Stimulated activated CD4-positive, alpha-beta T cell treated with anti-CD3 and anti-CD28 coated beads, Interleukin-1b, Interleukin-23, amount 100 ng/mL, for 48 hours (primary cell): ENCODE results near the gene GNAT2.
A peak's percentile ranks its signal among the peaks of the same experiment; 100 is the strongest.
"Not testable (repeated sequence)": the region's sequence is repeated elsewhere in the genome, so short reads cannot be mapped to it uniquely, and the experiment has no call there.

ENCODE experiments used
- DNase-seq: peaks from one replicate; pipeline ENCODE4 v3.0.0-alpha.2; 2020

The GNAT2 gene

GRCh38 chr1:109619576-109620400 lies at the start of gene GNAT2, which contains the start of gene AMPD2:
TSS of gene GNAT2 (minus strand) at chr1:109619616. CDS start at chr1:109612870, 6,746 bp downstream.
TSS of gene AMPD2 (plus strand) at chr1:109619837. CDS start at chr1:109621176, 1,339 bp downstream.
- peak; percentile 78 for DNase-seq

GRCh38 chr1:109668123-109668775 lies 48.8 kb upstream of the GNAT2 start:
- DNase-seq: no peak

- peak; percentile 84 for DNase-seq
Measured at GRCh38 chr1:109667452-109668122, 48.2 kb upstream of the GNAT2 start, which contains the start of gene GSTM2. TSS of gene GSTM2 (plus strand) at chr1:109668057. CDS start at chr1:109668116, 59 bp downstream.

DNA sequence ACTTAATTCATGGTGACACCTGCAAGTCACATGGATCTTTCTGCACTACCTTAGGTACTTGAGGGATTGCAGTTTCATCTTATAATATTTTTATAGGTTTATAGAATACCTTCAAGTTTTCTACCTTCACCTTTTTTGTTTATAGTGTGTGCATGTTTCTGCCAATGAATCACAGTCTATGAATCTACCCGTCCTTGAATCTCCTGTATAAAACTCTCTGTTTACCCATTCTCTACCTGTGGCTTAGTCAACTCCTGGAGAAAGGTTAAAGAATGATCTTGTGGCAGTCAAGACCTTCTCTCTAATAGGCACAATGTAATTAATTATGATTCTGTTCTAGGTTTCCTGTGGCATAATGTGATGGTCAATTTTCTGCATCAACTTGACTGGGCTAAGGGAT lies 45.3 kb upstream of the GNAT2 start:
- no peak for DNase-seq

DNA sequence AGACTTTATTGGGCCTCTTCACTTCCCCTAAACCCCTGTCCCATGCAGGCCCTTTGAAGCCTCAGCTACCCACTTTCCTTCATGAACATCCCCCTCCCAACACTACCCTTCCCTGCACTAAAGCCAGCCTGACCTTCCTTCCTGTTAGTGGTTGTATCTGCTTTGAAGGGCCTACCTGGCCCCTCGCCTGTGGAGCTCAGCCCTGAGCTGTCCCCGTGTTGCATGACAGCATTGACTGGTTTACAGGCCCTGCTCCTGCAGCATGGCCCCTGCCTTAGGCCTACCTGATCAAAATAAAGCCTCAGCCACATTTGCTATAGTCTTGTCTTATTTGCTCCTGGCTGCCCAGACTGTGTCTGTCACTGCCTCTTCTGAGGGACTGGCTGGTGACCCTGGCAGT lies 42.0 kb upstream of the GNAT2 start:
- no peak for DNase-seq

DNA sequence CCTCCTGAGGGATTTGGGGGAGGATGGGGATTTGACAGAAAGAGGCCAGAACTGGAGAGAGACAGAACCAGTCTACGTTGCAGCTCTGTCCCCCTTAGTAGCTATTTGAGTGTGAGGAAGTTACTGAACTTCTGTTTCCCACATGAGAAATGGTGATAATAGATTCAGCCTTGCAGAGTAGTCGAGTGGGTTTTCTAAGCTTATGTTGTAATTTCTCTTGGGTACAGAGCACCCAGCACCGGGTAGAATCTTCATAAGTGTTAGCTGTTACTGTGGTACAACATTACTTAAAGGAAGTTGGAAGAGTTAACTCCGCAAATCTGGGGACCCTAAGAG lies 41.2 kb upstream of the GNAT2 start:
- not testable (repeated sequence) for DNase-seq

DNA sequence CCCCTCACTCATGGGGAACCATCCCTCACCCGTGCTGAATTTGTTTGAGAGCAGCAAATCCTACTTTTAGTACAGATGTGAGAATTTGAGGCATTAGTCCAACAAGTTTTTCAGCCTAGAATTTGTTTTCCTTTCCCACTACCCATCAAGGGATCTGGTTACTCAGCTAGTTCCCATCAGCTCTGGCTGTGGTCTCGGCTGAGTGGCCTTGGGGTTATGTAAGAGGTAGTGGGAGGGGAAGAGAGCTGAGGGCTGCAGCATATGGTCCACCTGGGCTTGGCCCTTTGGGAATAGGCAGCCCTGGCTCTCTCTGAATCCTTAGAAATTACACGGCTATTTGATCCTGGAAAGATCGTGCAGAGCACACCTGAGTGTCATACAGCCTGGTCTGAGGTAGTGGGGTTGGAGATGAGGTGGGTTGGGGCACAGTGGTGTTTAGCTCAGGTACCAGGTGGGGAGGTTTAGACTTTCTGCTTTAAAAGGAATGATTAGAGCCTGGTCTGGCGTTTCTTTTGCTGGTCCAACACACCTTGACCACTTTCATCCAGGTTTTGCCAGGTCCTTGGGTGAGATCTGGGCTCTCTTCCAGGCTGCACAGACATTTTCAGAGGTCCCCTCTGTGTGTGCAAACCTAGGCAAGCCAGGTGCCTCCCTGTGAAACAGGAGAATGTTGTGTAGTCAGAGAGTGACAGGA lies 40.7 kb upstream of the GNAT2 start:
- DNase-seq: no peak

DNA sequence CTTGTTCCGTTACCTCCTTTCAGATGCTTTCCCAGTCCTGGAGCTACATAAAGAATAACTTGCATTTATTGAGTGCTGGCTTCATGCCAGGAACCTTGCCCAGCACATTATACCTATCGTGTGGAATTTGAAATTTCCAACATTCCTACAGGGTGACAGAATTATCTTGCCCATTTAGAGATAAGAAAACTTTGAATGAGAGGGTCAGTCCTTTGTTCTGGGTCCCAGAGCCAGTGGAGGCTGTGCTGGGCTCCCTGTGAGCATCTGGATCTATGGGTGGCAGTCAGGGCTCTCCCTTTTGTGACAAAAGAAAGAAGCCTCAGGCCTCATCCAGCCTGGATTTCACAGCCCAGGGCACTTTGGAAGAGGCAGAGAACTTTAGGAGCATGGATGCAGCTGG lies 39.7 kb upstream of the GNAT2 start:
- DNase-seq: no peak

GRCh38 chr1:109658533-109659042 lies 39.2 kb upstream of the GNAT2 start:
- DNase-seq: no peak

DNA sequence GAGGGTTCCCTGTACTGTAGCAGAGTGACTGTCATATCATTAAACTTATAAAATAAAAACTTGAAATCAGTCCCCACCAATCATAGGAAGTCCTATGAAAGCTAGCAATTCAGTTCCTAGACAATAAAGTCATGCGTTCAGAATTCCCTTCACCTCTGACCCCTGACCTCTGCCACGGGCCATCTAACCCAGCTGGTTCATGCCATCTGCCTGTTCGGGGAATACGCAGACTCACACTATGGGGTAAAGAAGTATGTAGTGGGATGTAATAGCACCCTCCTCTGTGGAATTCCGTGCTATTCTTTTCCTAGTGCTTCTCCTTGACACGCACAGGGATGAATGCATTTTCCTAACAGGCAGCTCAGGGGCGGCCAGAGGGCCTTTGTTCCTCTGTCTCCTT lies 38.6 kb upstream of the GNAT2 start:
- no peak for DNase-seq

DNA sequence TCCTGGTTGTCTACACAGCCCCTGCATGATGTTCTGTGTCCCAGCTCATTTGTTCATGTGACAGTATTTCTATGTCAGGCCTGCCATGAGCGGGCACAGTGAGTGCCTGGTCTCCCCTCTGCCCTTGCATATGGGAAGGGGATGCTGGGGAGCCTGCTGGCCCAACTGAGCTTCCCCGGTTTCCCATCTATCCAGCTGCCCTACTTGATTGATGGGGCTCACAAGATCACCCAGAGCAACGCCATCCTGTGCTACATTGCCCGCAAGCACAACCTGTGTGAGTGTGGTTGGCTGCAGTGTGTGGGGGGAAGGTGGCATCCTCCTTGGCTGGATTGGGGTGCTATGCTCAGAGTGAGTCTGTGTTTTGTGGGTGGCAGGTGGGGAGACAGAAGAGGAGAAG lies 38.0 kb upstream of the GNAT2 start:
- no peak for DNase-seq

- peak; percentile 68 for DNase-seq
Measured at GRCh38 chr1:109655615-109656519, 36.5 kb upstream of the GNAT2 start, which contains the start of gene GSTM4. TSS of gene GSTM4 (plus strand) at chr1:109656099. CDS start at chr1:109656390, 291 bp downstream.

DNA sequence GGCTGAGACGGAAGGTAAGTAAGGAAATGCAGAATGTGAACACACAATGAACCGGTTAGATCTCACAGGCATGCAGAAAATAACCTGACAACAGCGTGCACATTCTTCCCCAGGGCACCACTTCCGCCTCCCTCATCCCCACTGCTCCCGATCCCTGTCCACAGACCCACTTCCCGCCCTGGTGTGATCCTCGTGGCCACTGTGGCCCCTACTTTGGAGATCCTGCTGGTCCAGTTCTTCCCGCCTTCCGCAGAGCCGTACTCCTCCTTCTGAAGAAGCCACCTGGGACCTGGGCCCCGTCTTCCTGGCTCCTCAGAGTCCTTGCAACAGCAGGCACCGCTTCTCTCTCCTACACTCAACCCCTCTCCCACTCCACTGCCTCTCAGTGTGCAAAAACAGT lies 35.1 kb upstream of the GNAT2 start:
- no peak for DNase-seq

- DNase-seq: no peak
Measured at GRCh38 chr1:109653306-109653705, 33.9 kb upstream of the GNAT2 start.

GRCh38 chr1:109652402-109652801 lies 33.0 kb upstream of the GNAT2 start:
- DNase-seq: no peak

DNA sequence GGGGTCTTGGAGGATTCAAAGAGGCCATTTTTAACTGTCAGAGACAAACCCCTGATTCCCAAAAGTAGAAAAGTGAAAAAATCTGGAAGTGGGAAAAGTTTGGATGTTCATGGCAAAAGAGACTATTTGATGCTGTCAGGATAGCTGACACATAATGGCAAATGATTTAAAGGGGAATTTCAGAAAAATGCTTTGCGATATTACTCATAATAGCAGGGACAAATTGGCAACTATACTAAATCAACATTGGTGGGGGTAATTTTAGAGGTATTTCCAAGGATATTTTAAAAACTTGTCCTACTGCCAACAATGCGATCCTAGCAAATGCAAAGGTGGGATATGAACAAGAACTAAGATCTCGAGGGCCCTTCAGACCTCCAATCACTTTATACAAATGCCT lies 31.2 kb upstream of the GNAT2 start:
- DNase-seq: no peak

DNA sequence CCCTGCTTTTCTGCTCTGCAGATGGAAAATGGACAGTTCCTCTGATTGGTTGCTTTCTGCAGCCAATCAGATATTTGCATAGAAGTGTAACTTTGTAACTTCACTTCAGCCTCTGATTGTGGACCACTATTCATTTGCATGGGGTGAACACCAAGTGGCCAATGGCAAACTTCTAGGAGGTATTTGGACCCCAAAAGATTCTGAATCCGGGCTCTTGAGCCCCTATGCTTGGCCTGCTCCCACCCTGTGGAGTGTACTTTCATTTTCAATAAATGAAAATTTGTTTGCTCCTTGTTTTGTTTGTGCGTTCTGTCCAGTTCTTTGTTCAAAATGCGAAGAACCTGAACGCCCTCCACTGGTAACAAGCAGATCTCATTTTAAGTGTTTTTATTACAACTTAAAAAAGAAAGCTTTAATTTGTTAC lies 30.1 kb upstream of the GNAT2 start:
- DNase-seq: no peak

DNA sequence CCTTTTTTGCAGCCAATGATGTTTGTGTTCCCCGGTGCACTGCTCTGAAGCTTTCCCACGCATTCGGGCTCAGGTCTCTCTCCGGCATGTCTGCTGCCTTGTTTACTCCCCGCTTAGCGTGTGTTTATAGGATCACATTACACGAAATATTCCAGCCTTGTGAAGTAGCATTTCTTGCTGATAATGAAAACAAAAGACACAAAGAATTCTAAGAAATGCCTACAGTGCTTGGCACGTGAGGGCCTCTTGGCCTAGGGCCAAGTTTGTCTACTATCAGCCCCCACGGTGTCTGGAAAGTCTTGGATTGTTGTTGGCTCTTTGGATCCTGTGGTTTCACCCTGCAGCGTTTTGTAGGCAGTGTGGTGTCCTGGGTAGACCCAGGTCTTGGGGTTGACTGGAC lies 25.3 kb upstream of the GNAT2 start:
- no peak for DNase-seq

- DNase-seq: peak; percentile 87
Measured at GRCh38 chr1:109643385-109644230, 24.2 kb upstream of the GNAT2 start.

DNA sequence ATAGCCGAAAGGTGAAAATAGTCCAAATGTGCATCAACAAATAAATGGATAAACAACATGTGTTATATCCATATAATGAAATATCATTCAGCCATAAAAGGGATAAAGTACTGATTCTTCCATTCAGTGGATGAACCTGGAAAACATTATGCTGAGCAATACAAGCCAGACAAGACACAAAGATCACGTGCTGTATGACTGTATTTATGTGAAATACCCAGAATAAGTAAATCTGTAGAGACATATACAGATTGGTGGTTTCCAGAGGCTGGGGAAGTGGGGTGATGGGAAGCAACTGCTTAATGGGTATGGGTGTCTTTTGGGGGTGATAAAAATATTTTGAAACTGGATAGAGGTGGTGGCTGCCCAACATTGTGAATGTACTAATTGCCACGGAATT lies 23.2 kb upstream of the GNAT2 start:
- DNase-seq: no peak

GRCh38 chr1:109641861-109642260 lies 22.4 kb upstream of the GNAT2 start:
- DNase-seq: no peak
